Lower lobe of right lung (tissue), 2 donors: ENCODE measurements around the gene ZNF44. TPM values are rescaled to one million over a fixed set of nuclear protein-coding genes. Genes with fewer than 3 reads are reported as not detected.

Experiments
- ATAC-seq, 2 donors: fragments of 200-7000 bp; cut with Tn5 transposase; one replicate each; pipeline ENCODE4 v1.9.1; 2020 to 2022; ENCODE audit warnings: mild to moderate bottlenecking in 2 of 2, moderate library complexity in 2 of 2
- DNase-seq: peaks from one replicate; pipeline ENCODE4 v3.0.0-alpha.2; 2020
- H3K27ac ChIP-seq: fragments of 200-600 bp; one replicate; pipeline ENCODE4 v1.8.0; 2022
- H3K27me3 ChIP-seq: fragments of 200-600 bp; one replicate; pipeline ENCODE4 v1.8.0; 2022; ENCODE audit warnings: low read depth
- H3K36me3 ChIP-seq: fragments of 200-600 bp; one replicate; pipeline ENCODE4 v1.8.0; 2022; ENCODE audit warnings: mild to moderate bottlenecking
- H3K4me1 ChIP-seq: fragments of 200-600 bp; one replicate; pipeline ENCODE4 v1.8.0; 2022
- H3K4me3 ChIP-seq: fragments of 200-600 bp; one replicate; pipeline ENCODE4 v1.8.0; 2022; ENCODE audit warnings: mild to moderate bottlenecking
- H3K9me3 ChIP-seq: fragments of 200-600 bp; one replicate; pipeline ENCODE4 v1.8.0; 2022
- intact Hi-C: fragments of 100-400 bp; cut with DNase I; formaldehyde crosslinking; loops from one replicate; pipeline ENCODE4 v1.11.0; 2022
- total RNA-seq: library from RNA; stranded (reverse); fragmentation: NEBNext Ultra II Directional; extraction: Animal tissue kit (Norgen Biotek cat#: 25700); gene quantifications from one replicate; pipeline ENCODE4 v1.2.1, GENCODE V29; 2021
- TF ChIP-seq, protein P1 (sequence below): fragments of 200-600 bp; IDR thresholded peaks from one replicate; pipeline ENCODE4 v1.8.0; 2022; ENCODE audit warnings: antibody characterized with exemption, mild to moderate bottlenecking
- donor health status: DM: no; HTN: yes; CAD: no; lungs with severe emphysema.

ZNF44 gene
- total RNA-seq, 1 donor from 2014 or later: 12.8 TPM

DNA sequence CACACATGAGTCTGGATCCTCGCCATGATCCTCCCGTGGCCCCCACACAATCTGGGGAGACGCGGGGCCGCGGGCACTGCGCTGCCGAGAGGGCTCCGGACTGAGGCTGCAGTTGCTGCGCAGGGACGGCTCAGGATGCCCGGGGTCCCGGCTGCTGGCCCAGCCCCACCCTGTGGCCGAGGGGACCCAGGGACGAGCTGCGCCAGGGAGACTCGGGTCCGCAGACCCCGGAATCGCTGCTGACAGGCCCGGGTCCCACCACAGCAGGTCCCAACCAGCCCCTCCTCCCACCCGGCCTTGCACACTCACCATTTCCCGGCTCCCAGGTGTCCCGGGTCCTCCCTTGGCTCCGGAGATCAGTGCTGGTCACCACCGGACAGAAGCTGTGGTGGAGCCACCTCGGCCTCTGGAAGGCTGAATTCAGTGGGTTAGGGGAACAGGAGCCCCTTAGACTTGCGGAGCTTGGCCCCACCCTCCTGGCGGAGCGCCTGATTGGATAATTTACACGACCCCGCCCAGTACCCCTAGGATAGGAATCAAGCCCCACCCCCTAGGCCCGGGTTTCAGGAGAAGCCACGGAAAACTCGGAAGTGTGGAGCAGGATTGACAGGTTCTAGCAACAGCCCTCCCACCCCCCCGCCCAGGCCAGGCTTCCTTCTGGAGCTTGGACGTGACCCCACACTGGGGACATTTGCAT lies 57.4 kb downstream of the ZNF44 start:
- ATAC-seq: peak in 1 of 2 donors; percentile 27
- H3K4me3 ChIP-seq: no peak overlapping the region
- no peak for DNase-seq
- TF ChIP-seq, protein P1, sequence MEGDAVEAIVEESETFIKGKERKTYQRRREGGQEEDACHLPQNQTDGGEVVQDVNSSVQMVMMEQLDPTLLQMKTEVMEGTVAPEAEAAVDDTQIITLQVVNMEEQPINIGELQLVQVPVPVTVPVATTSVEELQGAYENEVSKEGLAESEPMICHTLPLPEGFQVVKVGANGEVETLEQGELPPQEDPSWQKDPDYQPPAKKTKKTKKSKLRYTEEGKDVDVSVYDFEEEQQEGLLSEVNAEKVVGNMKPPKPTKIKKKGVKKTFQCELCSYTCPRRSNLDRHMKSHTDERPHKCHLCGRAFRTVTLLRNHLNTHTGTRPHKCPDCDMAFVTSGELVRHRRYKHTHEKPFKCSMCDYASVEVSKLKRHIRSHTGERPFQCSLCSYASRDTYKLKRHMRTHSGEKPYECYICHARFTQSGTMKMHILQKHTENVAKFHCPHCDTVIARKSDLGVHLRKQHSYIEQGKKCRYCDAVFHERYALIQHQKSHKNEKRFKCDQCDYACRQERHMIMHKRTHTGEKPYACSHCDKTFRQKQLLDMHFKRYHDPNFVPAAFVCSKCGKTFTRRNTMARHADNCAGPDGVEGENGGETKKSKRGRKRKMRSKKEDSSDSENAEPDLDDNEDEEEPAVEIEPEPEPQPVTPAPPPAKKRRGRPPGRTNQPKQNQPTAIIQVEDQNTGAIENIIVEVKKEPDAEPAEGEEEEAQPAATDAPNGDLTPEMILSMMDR: no peak
- intact Hi-C loops: no loop called here
- no peaks in the 10 kb centered on the region for H3K4me1 ChIP-seq
- no peaks in the 10 kb centered on the region for H3K27me3 ChIP-seq
- H3K27ac ChIP-seq: no peak overlapping the region
- peaks cover 7% of the 10 kb centered on the region for H3K9me3 ChIP-seq
- peaks cover 4% of the 10 kb centered on the region for H3K36me3 ChIP-seq

DNA sequence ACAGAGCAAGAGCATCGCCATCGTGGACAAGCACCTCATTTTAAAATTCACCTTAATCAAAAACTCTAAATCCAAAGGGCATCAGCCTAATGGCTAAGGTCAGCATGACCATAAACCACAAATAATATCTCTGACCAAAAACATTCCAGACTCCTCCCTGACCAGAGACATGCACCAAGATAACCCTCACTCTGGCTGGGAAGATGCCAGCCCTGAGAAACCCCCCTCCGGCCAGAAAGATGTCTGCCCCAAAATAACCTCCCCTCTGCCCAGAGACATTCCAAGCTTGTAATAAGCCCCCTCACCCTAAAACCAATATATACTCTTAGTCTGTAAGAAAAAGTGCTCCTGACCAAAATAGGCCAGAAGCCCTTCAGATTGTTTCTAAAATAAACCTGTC lies 61.7 kb downstream of the ZNF44 start:
- intact Hi-C loops: no loop called here
- no peak for ATAC-seq
- no peak for DNase-seq
- TF ChIP-seq, protein P1: no peak
- Histone ChIP-seq H3K27me3 (no peaks in the 10 kb centered on the region), H3K27ac (no peak overlapping the region), H3K4me3 (no peak overlapping the region), H3K4me1 (no peaks in the 10 kb centered on the region), H3K36me3 (peaks cover 10% of the 10 kb centered on the region), H3K9me3 (no peaks in the 10 kb centered on the region)

DNA sequence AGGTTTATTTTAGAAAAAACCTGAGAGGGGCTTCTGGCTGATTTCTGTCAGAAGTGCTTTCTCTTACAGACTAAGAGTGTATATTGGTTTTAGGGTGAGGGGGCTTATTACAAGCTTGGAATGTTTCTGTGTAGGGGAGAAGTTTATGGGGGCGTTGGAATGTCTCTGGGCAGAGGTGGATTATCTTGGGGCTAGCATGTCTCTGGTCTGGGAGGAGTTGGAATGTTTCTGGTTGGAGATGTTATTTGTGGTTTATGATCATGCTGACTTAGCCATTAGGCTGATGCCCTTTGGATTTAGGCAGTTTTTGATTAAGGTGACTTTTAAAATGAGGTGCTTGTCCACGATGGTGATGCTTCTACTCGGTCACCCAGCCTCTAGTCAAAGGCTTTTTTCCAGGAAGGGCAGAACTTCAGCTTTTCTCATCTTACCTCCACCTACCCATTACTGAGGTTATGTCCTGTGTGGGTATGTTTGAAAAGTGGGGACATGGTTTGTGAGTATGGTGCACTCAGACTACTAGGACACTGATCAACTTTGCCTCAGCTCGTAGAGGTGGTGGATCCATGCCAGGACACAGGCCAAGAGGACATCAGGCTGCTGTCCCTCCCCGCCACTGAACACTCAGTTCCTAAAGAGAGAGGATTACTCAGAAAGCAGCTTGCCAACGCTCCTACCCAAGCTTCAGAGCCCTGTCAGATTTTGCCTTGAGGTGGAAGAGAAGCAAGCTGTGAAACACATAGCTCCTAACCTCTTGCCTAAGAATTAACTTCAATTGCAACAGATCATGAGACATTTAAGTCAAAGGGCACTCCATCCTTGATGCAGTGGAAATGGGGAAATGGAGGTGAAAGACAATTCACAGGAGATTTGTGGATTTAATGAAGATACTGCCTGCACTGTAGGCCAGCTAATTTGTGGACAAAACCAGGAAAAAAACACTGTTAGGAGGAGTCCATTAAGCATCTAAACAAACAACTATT lies 63.6 kb downstream of the ZNF44 start:
- ATAC-seq: no peak
- Histone ChIP-seq H3K27me3 (no peaks in the 10 kb centered on the region), H3K36me3 (peaks cover 6% of the 10 kb centered on the region), H3K27ac (no peak overlapping the region), H3K4me1 (no peaks in the 10 kb centered on the region), H3K9me3 (no peaks in the 10 kb centered on the region), H3K4me3 (no peak overlapping the region)
- intact Hi-C loops: no loop called here
- TF ChIP-seq, protein P1: no peak
- DNase-seq: no peak

DNA sequence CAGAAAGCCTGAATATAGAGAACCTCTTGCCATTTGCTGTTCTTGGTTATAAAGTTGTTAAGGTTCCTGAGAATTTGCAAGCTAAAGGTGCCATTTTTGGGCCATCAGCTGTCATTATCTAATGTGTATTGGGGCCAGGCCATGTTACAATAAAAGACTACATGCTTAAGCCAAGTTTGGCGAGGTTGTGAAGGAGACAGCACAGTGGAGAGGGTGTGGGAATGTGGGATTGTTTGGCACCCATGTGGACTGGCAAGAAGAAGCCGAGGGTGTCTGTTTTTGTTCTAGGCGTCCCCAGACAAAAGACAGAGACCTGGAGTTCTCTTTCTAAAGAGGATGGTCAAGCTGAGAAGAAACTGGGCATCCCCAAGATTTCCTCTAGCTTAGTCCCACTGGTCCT lies 64.7 kb downstream of the ZNF44 start:
- H3K9me3 ChIP-seq: no peaks in the 10 kb centered on the region
- ATAC-seq (no peak), DNase-seq (no peak)
- intact Hi-C loops: no loop called here
- TF ChIP-seq, protein P1: no peak
- H3K4me1 ChIP-seq: no peaks in the 10 kb centered on the region
- no peak overlapping the region for H3K4me3 ChIP-seq
- H3K27ac ChIP-seq: no peak overlapping the region
- no peaks in the 10 kb centered on the region for H3K27me3 ChIP-seq
- peaks cover 6% of the 10 kb centered on the region for H3K36me3 ChIP-seq

DNA sequence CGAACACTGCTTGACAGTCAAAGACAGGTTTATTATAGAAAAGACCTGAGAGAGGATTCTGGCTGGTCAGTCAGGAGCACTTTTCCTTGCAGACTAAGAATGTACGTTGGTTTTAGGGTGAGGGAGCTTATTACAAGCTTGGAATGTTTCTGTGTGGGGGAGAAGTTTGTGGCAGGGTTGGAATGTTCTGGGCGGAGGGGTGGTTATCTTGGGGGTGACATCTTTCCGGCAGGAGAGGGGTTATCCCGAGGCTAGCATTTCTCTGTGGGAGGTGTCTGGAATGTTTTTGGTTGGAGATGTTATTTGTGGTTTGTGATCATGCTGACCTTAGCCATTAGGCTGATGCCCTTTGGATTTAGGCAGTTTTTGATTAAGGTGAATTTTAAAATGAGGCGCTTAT lies 70.0 kb downstream of the ZNF44 start:
- TF ChIP-seq, protein P1: no peak
- no peaks in the 10 kb centered on the region for H3K9me3 ChIP-seq
- H3K27me3 ChIP-seq: no peaks in the 10 kb centered on the region
- no peaks in the 10 kb centered on the region for H3K36me3 ChIP-seq
- H3K4me1 ChIP-seq: no peaks in the 10 kb centered on the region
- H3K4me3 ChIP-seq: no peak overlapping the region
- DNase-seq (no peak), ATAC-seq (no peak)
- H3K27ac ChIP-seq: no peak overlapping the region
- intact Hi-C loops: no loop called here
